GM10266 (cell line): Measurements from ENCODE around the gene LAT.
"Not testable (repeated sequence)": the region's sequence is repeated elsewhere in the genome, so short reads cannot be mapped to it uniquely, and the experiment has no call there.

Experiments used
- DNase-seq: peaks from one replicate; pipeline ENCODE4 v3.0.0; 2012; ENCODE audit errors: extremely low spot score
- CTCF ChIP-seq: IDR thresholded peaks from 2 replicates; pipeline ENCODE4 v1.5.1; 2012; ENCODE audit warnings: mild to moderate bottlenecking, low read depth; ENCODE audit not compliant: control insufficient read depth, insufficient read depth; ENCODE audit errors: missing control alignments

LAT gene

GRCh38 chr16:28998837-28999236 lies 14.0 kb downstream of the LAT start:
- no peak for DNase-seq
- no peak for TF ChIP-seq CTCF

- DNase-seq: no peak
- TF ChIP-seq CTCF: no peak
Measured at GRCh38 chr16:28999577-28999976, 14.7 kb downstream of the LAT start.

- no peak for DNase-seq
- no peak for TF ChIP-seq CTCF
Measured at GRCh38 chr16:29000019-29000418, 15.2 kb downstream of the LAT start.

- not testable (repeated sequence) for DNase-seq
Measured at GRCh38 chr16:29004496-29005139, 19.8 kb downstream of the LAT start.

GRCh38 chr16:29007730-29008593 lies 23.1 kb downstream of the LAT start:
- TF ChIP-seq CTCF: no peak
- no peak for DNase-seq

- TF ChIP-seq CTCF: no peak
Measured at GRCh38 chr16:29009050-29009837, 24.4 kb downstream of the LAT start.

GRCh38 chr16:29009838-29010166 lies 24.9 kb downstream of the LAT start:
- TF ChIP-seq CTCF: no peak
- DNase-seq: no peak

More at GRCh38 chr16:29009050-29009837, 24.4 kb downstream of the LAT start:
- no peak for DNase-seq
